GM23338 (cell line): ENCODE measurements around the gene SMG9. TPM values are rescaled to one million over a fixed set of nuclear protein-coding genes. Genes with fewer than 3 reads are reported as not detected.

Experiments used
- ATAC-seq: fragments of 200-7000 bp; cut with Tn5 transposase; 3 replicates; pipeline ENCODE4 v1.9.1; 2020
- DNase-seq: peaks from one replicate; pipeline ENCODE4 v3.0.0-alpha.2; 2015; ENCODE audit warnings: low spot score
- H2AFZ ChIP-seq: fragments of 200-600 bp; sonication (generic); 2 replicates; pipeline ENCODE4 v1.8.0; 2016; ENCODE audit warnings: antibody characterized with exemption, mild to moderate bottlenecking, moderate library complexity
- H3F3A ChIP-seq: fragments of 200-600 bp; sonication (generic); replicated peaks from 2 replicates; pipeline ENCODE4 v1.8.0; 2017; ENCODE audit warnings: antibody characterized with exemption, mixed run types, low read depth
- H3K27ac ChIP-seq: fragments of 200-600 bp; sonication (generic); 2 replicates; pipeline ENCODE4 v1.6.1; 2016; ENCODE audit warnings: low read depth
- H3K27me3 ChIP-seq: fragments of 200-600 bp; sonication (generic); 2 replicates; pipeline ENCODE4 v1.8.0; 2016; ENCODE audit warnings: mild to moderate bottlenecking, mixed run types, moderate library complexity; ENCODE audit not compliant: insufficient read depth
- H3K36me3 ChIP-seq: fragments of 200-600 bp; sonication (generic); 2 replicates; pipeline ENCODE4 v1.8.0; 2016; ENCODE audit warnings: mild to moderate bottlenecking; ENCODE audit not compliant: insufficient read depth
- H3K4me1 ChIP-seq: fragments of 200-600 bp; sonication (generic); 2 replicates; pipeline ENCODE4 v1.8.0; 2016; ENCODE audit warnings: mild to moderate bottlenecking, moderate library complexity; ENCODE audit not compliant: insufficient read depth
- H3K4me2 ChIP-seq: fragments of 200-600 bp; sonication (generic); 2 replicates; pipeline ENCODE4 v1.7.1; 2017; ENCODE audit warnings: mixed run types
- H3K4me3 ChIP-seq: fragments of 200-600 bp; sonication (generic); 2 replicates; pipeline ENCODE4 v1.6.1; 2016; ENCODE audit warnings: mixed run types
- H3K79me2 ChIP-seq: fragments of 200-600 bp; sonication (generic); replicated peaks from 2 replicates; pipeline ENCODE4 v1.8.0; 2017; ENCODE audit warnings: mild to moderate bottlenecking; ENCODE audit not compliant: insufficient read depth
- H3K9me2 ChIP-seq: fragments of 200-600 bp; sonication (generic); 2 replicates; pipeline ENCODE4 v1.8.0; 2017; ENCODE audit not compliant: insufficient read depth
- H4K20me1 ChIP-seq: fragments of 200-600 bp; sonication (generic); replicated peaks from 2 replicates; pipeline ENCODE4 v1.8.0; 2017; ENCODE audit warnings: mild to moderate bottlenecking; ENCODE audit not compliant: insufficient read depth
- H3K27ac Mint-ChIP-seq: 2 replicates; pipeline ENCODE4 v1.8.0; 2020; ENCODE audit warnings: inconsistent platforms, mild to moderate bottlenecking, moderate library complexity, mixed read lengths
- H3K27me3 Mint-ChIP-seq: 3 replicates; pipeline ENCODE4 v1.8.0; 2022; ENCODE audit warnings: low read depth, mild to moderate bottlenecking, moderate library complexity, mixed read lengths, inconsistent platforms; ENCODE audit not compliant: insufficient read depth, poor library complexity
- H3K36me3 Mint-ChIP-seq: 3 replicates; pipeline ENCODE4 v1.8.0; 2021; ENCODE audit warnings: low read depth, mild to moderate bottlenecking, inconsistent platforms, moderate library complexity, mixed read lengths
- H3K4me1 Mint-ChIP-seq: 3 replicates; pipeline ENCODE4 v1.8.0; 2020; ENCODE audit warnings: mild to moderate bottlenecking, inconsistent platforms, mixed read lengths
- H3K4me3 Mint-ChIP-seq: 3 replicates; pipeline ENCODE4 v1.8.0; 2021; ENCODE audit warnings: moderate library complexity, mild to moderate bottlenecking, inconsistent platforms, mixed read lengths
- H3K9me3 Mint-ChIP-seq: 3 replicates; pipeline ENCODE4 v1.8.0; 2020; ENCODE audit warnings: moderate library complexity, mild to moderate bottlenecking, inconsistent platforms, mixed read lengths
- CREB1 ChIP-seq: fragments of 250-450 bp; sonication (Bioruptor Pico); IDR thresholded peaks from 2 replicates; pipeline ENCODE4 v1.5.0; 2020; ENCODE audit warnings: low read depth, mild to moderate bottlenecking, moderate library complexity
- CTCF ChIP-seq, 2 experiments: fragments of 200-600 bp in 1 of 2; sonication (generic) in 1 of 2; conservative IDR thresholded peaks; 2 replicates each; pipeline versions ENCODE4 v1.5.1 to v1.6.1; 2016 to 2017; ENCODE audit warnings: antibody characterized with exemption in 2 of 2, low read depth in 2 of 2, mild to moderate bottlenecking in 2 of 2, moderate library complexity in 1 of 2
- ETS1 ChIP-seq: IDR thresholded peaks from 2 replicates; pipeline ENCODE4 v1.6.1; 2016; ENCODE audit warnings: antibody characterized with exemption
- EZH2 ChIP-seq: fragments of 200-600 bp; sonication (generic); IDR thresholded peaks from one replicate; pipeline ENCODE4 v1.8.0; 2017; ENCODE audit warnings: antibody characterized with exemption, mild to moderate bottlenecking, low read depth; ENCODE audit not compliant: unreplicated experiment
- EZH2phosphoT487 ChIP-seq: fragments of 200-600 bp; sonication (generic); IDR thresholded peaks from one replicate; pipeline ENCODE4 v1.8.1; 2018; ENCODE audit warnings: antibody characterized with exemption; ENCODE audit not compliant: unreplicated experiment
- JUNB ChIP-seq: IDR thresholded peaks from one replicate; pipeline ENCODE4 v1.6.1; 2016; ENCODE audit warnings: antibody characterized with exemption; ENCODE audit not compliant: unreplicated experiment
- NANOG ChIP-seq: IDR thresholded peaks from 2 replicates; pipeline ENCODE4 v1.6.1; 2016; ENCODE audit warnings: antibody characterized with exemption, borderline replicate concordance
- POLR2AphosphoS5 ChIP-seq: IDR thresholded peaks from 2 replicates; pipeline ENCODE4 v1.6.1; 2016; ENCODE audit warnings: antibody characterized with exemption, low read depth
- REST ChIP-seq: IDR thresholded peaks from one replicate; pipeline ENCODE4 v1.6.1; 2018; ENCODE audit warnings: antibody characterized with exemption; ENCODE audit not compliant: unreplicated experiment
- STAT1 ChIP-seq: IDR thresholded peaks from one replicate; pipeline ENCODE4 v1.6.1; 2016; ENCODE audit warnings: antibody characterized with exemption; ENCODE audit not compliant: unreplicated experiment
- ZNF114 ChIP-seq: fragments of 250-450 bp; sonication (Bioruptor Pico); IDR thresholded peaks from 2 replicates; pipeline ENCODE4 v1.5.0; 2020; ENCODE audit warnings: mild to moderate bottlenecking, moderate library complexity
- ZNF331 ChIP-seq: fragments of 250-450 bp; sonication (Bioruptor Pico); IDR thresholded peaks from 2 replicates; pipeline ENCODE4 v1.5.0; 2020; ENCODE audit warnings: low read depth, mild to moderate bottlenecking, moderate library complexity
- ZNF462 ChIP-seq: fragments of 250-450 bp; sonication (Bioruptor Pico); IDR thresholded peaks from 2 replicates; pipeline ENCODE4 v1.5.0; 2020; ENCODE audit warnings: mild to moderate bottlenecking, moderate library complexity
- polyA plus RNA-seq: library from polyadenylated mRNA; unstranded; fragments of >200 nt; fragmentation: Nextera tagmentation; extraction: Ambion mirVana; gene quantifications from 2 replicates; pipeline ENCODE4 v1.2.1, GENCODE V29; 2016
- total RNA-seq: library from RNA; depleted of rRNA; stranded (reverse); fragments of >200 nt; shearing (Covaris generic); gene quantifications from 2 replicates; pipeline ENCODE4 v1.2.3, GENCODE V29; 2014

The SMG9 gene
- total and polyA plus RNA-seq, 2 experiments from 2014 or later, result 13.2 to 14.0 TPM

GRCh38 chr19:43765109-43765876 lies 10.5 kb upstream of the SMG9 start:
- Mint-ChIP-seq H3K27ac (no peak overlapping the region), H3K27me3 (peaks cover 17% of the 10 kb centered on the region), H3K4me3 (no peak overlapping the region), H3K36me3 (no peaks in the 10 kb centered on the region), H3K4me1 (peaks cover 13% of the 10 kb centered on the region; the same call in 1 of the 3 replicates), H3K9me3 (no peaks in the 10 kb centered on the region)
- Histone ChIP-seq H3K27me3 (no peaks in the 10 kb centered on the region), H3K4me1 (no peaks in the 10 kb centered on the region), H2AFZ (peak overlapping the region; percentile 43; the same call in 1 of the 2 replicates), H3K4me2 (no peak overlapping the region), H3K4me3 (no peak overlapping the region), H3K36me3 (no peaks in the 10 kb centered on the region), H3F3A (no peaks in the 10 kb centered on the region), H3K27ac (no peak overlapping the region), H3K9me2 (no peaks in the 10 kb centered on the region), H3K79me2 (no peaks in the 10 kb centered on the region), H4K20me1 (no peaks in the 10 kb centered on the region)
- TF ChIP-seq REST (no peak), STAT1 (no peak), CTCF (conservative IDR thresholded peaks at IDR 0.05; ENCODE audit: low read depth in 2 of 2) (no peak), JUNB (no peak), ZNF331 (CRISPR knock-in tag) (no peak), NANOG (no peak), EZH2 (no peak), POLR2AphosphoS5 (no peak), ZNF462 (CRISPR knock-in tag) (no peak), ETS1 (no peak), CREB1 (no peak), ZNF114 (no peak), EZH2phosphoT487 (no peak)
- DNase-seq, result no peak
- ATAC-seq, result no peak
